Thoracic aorta (tissue), 2 donors: ENCODE measurements around the gene CRACDL. TPM values are rescaled to one million over a fixed set of nuclear protein-coding genes. Genes with fewer than 3 reads are reported as not detected.

Experiments used
- ATAC-seq: fragments of 150-250 bp; one replicate; pipeline ENCODE4 v1.8.0; 2017; ENCODE audit warnings: low read depth; ENCODE audit not compliant: insufficient number of reproducible peaks, low FRiP score
- DNase-seq: peaks from one replicate; pipeline ENCODE4 v3.0.0-alpha.2; 2020; ENCODE audit warnings: low spot score
- H3K27ac ChIP-seq, 2 donors: fragments of 200-600 bp; sonication (generic); 1 replicate in 1 of 2; 2 replicates in 1 of 2; pipeline ENCODE4 v1.5.1; 2016; ENCODE audit warnings: mild to moderate bottlenecking in 2 of 2, moderate library complexity in 2 of 2
- H3K27me3 ChIP-seq: fragments of 200-600 bp; sonication (generic); replicated peaks from 2 replicates; pipeline ENCODE4 v1.6.0; 2016; ENCODE audit warnings: mild to moderate bottlenecking; ENCODE audit not compliant: insufficient read depth
- H3K36me3 ChIP-seq: fragments of 200-600 bp; sonication (generic); one replicate; pipeline ENCODE4 v1.5.1; 2016
- H3K4me1 ChIP-seq, 2 donors: fragments of 200-600 bp; sonication (generic); 1 replicate in 1 of 2; 2 replicates in 1 of 2; pipeline versions ENCODE4 v1.5.1 to v1.6.0; 2016; ENCODE audit warnings: low read depth in 2 of 2, mild to moderate bottlenecking in 1 of 2; ENCODE audit not compliant: control insufficient read depth in 1 of 2
- H3K4me3 ChIP-seq: fragments of 200-600 bp; sonication (generic); 2 replicates; pipeline ENCODE4 v1.5.1; 2016; ENCODE audit warnings: mild to moderate bottlenecking
- H3K9me3 ChIP-seq: fragments of 200-600 bp; sonication (generic); 2 replicates; pipeline ENCODE4 v1.5.1; 2016
- total RNA-seq, 2 donors: library from RNA; depleted of rRNA; stranded (reverse); fragments of >200 nt; gene quantifications; one replicate each; pipeline versions ENCODE4 v1.1.0 to v1.2.3, GENCODE V29; 2016
- TF ChIP-seq, protein P1 (sequence below): fragments of 200-600 bp; sonication (generic); IDR thresholded peaks from one replicate; pipeline ENCODE4 v1.5.1; 2019; ENCODE audit warnings: antibody characterized with exemption

Gene CRACDL
- total RNA-seq, 2 donors from 2014 or later = 1.9 to 5.9 TPM

GRCh38 chr2:98907385-98907784 is 28.6 kb downstream of the CRACDL start:
- Histone ChIP-seq H3K9me3 (no peaks in the 10 kb centered on the region), H3K4me3 (no peak overlapping the region), H3K36me3 (no peaks in the 10 kb centered on the region), H3K4me1 (peaks cover 13 to 32% of the 10 kb centered on the region in 2 donors), H3K27ac (no peak overlapping the region), H3K27me3 (no peaks in the 10 kb centered on the region)
- no peak for ATAC-seq
- DNase-seq = no peak
- TF ChIP-seq, protein P1, sequence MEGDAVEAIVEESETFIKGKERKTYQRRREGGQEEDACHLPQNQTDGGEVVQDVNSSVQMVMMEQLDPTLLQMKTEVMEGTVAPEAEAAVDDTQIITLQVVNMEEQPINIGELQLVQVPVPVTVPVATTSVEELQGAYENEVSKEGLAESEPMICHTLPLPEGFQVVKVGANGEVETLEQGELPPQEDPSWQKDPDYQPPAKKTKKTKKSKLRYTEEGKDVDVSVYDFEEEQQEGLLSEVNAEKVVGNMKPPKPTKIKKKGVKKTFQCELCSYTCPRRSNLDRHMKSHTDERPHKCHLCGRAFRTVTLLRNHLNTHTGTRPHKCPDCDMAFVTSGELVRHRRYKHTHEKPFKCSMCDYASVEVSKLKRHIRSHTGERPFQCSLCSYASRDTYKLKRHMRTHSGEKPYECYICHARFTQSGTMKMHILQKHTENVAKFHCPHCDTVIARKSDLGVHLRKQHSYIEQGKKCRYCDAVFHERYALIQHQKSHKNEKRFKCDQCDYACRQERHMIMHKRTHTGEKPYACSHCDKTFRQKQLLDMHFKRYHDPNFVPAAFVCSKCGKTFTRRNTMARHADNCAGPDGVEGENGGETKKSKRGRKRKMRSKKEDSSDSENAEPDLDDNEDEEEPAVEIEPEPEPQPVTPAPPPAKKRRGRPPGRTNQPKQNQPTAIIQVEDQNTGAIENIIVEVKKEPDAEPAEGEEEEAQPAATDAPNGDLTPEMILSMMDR = no peak

DNA sequence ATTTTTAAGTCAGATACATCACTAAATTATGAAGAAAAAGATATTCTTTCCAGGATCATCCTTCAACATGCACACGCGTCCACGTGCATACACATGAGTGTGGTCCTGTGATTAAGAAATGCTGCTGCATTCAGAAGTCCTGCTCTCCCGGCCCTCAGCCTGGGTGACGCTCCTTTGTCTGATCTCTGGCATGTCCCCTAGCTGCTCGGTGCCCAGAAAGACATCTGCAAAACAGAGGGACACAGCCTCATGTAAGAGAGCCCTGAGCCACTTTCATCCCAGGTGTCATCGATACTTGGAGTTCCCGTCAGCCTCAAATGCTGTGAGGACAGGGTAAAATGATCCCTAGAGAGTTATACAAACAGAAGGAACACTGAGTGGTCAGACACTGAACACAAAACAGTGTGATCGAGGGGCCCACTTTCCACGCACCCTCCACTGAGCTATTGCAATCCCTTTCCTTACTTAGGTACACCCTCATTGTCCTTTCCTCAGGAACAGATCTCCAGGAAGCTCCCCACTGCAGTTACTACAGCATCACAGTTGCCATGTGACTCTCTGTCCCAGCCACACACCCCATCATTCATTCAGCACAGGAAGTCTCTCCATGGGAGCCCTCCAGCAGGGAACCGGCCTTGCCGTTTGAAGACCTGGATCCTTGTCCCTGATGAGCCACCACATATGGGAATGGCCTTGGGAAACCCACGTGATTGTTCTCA is 32.1 kb downstream of the CRACDL start:
- Histone ChIP-seq H3K36me3 (no peaks in the 10 kb centered on the region), H3K27me3 (no peaks in the 10 kb centered on the region), H3K27ac (no peak overlapping the region), H3K4me3 (no peak overlapping the region), H3K4me1 (peaks cover 5 to 10% of the 10 kb centered on the region in 2 donors), H3K9me3 (no peaks in the 10 kb centered on the region)
- ATAC-seq (no peak), DNase-seq (no peak)
- TF ChIP-seq, protein P1 = no peak

GRCh38 chr2:98903064-98903355 is 33.0 kb downstream of the CRACDL start:
- TF ChIP-seq, protein P1 = no peak
- no peak overlapping the region for H3K4me3 ChIP-seq
- no peaks in the 10 kb centered on the region for H3K27me3 ChIP-seq
- ATAC-seq (no peak), DNase-seq (no peak)
- no peak overlapping the region for H3K27ac ChIP-seq
- H3K4me1 ChIP-seq = peaks cover 0 to under 1% of the 10 kb centered on the region in 2 donors
- H3K9me3 ChIP-seq = no peaks in the 10 kb centered on the region
- H3K36me3 ChIP-seq = no peaks in the 10 kb centered on the region

- TF ChIP-seq, protein P1 = no peak
- Histone ChIP-seq H3K27me3 (no peaks in the 10 kb centered on the region), H3K4me1 (no peaks in the 10 kb centered on the region), H3K9me3 (no peaks in the 10 kb centered on the region), H3K27ac (no peak overlapping the region), H3K36me3 (no peaks in the 10 kb centered on the region), H3K4me3 (no peak overlapping the region)
- ATAC-seq (no peak), DNase-seq (no peak)
Observed at GRCh38 chr2:98902209-98903063, 33.6 kb downstream of the CRACDL start.

GRCh38 chr2:98901702-98902101 is 34.3 kb downstream of the CRACDL start:
- Histone ChIP-seq H3K36me3 (no peaks in the 10 kb centered on the region), H3K4me3 (no peak overlapping the region), H3K27me3 (no peaks in the 10 kb centered on the region), H3K27ac (no peak overlapping the region), H3K4me1 (no peaks in the 10 kb centered on the region), H3K9me3 (no peaks in the 10 kb centered on the region)
- ATAC-seq (no peak), DNase-seq (no peak)
- TF ChIP-seq, protein P1 = no peak
